ENCODE measurements around the gene PARVG. TPM values are rescaled to one million over a fixed set of nuclear protein-coding genes. Genes with fewer than 3 reads are reported as not detected.

Gene PARVG
- polyA plus RNA-seq, 4 donors = 1.1 to 7.0 (median 5.5) TPM

GRCh38 chr22:44185237-44186120 lies 4.8 kb downstream of the PARVG start:
- no peaks in the 10 kb centered on the region for H3K4me1 ChIP-seq (ENCODE audit: control insufficient read depth in 3 of 3, insufficient read depth in 2 of 3, low read depth in 1 of 3, low read length in 2 of 3)
- DNase-seq (no peak), FAIRE-seq (no peak)
- no peaks in the 10 kb centered on the region for H3K9me3 ChIP-seq (ENCODE audit: control insufficient read depth in 2 of 2, insufficient read depth in 1 of 2, low read depth in 1 of 2, low read length in 1 of 2)
- no peak overlapping the region for H3K4me3 ChIP-seq (ENCODE audit: low read depth in 1 of 3, low read length in 3 of 3)
- H3K36me3 ChIP-seq (ENCODE audit: control insufficient read depth in 3 of 3, insufficient read depth in 2 of 3, low read depth in 1 of 3, low read length in 3 of 3) = no peaks in the 10 kb centered on the region
- no peak overlapping the region for H3K27ac ChIP-seq (ENCODE audit: low read depth in 1 of 3, low read length in 2 of 3)
- WGBS, 3 donors = 85 to 92% (median 88%) methylated on average over 16 of the region's 16 CpGs
- H3K27me3 ChIP-seq (ENCODE audit: control insufficient read depth in 3 of 3, insufficient read depth in 3 of 3, low read length in 3 of 3) = no peaks in the 10 kb centered on the region

GRCh38 chr22:44186121-44186510 lies 5.4 kb downstream of the PARVG start:
- Histone ChIP-seq H3K27me3 (ENCODE audit: control insufficient read depth in 3 of 3, insufficient read depth in 3 of 3, low read length in 3 of 3) (no peaks in the 10 kb centered on the region), H3K9me3 (ENCODE audit: control insufficient read depth in 2 of 2, insufficient read depth in 1 of 2, low read depth in 1 of 2, low read length in 1 of 2) (no peaks in the 10 kb centered on the region), H3K4me3 (ENCODE audit: low read depth in 1 of 3, low read length in 3 of 3) (no peak overlapping the region), H3K27ac (ENCODE audit: low read depth in 1 of 3, low read length in 2 of 3) (no peak overlapping the region), H3K36me3 (ENCODE audit: control insufficient read depth in 3 of 3, insufficient read depth in 2 of 3, low read depth in 1 of 3, low read length in 3 of 3) (no peaks in the 10 kb centered on the region), H3K4me1 (ENCODE audit: control insufficient read depth in 3 of 3, insufficient read depth in 2 of 3, low read depth in 1 of 3, low read length in 2 of 3) (no peaks in the 10 kb centered on the region)
- FAIRE-seq (no peak), DNase-seq (no peak)
- 68 to 90% (median 81%) methylated on average over 8 of the region's 8 CpGs for WGBS, 3 donors

DNA sequence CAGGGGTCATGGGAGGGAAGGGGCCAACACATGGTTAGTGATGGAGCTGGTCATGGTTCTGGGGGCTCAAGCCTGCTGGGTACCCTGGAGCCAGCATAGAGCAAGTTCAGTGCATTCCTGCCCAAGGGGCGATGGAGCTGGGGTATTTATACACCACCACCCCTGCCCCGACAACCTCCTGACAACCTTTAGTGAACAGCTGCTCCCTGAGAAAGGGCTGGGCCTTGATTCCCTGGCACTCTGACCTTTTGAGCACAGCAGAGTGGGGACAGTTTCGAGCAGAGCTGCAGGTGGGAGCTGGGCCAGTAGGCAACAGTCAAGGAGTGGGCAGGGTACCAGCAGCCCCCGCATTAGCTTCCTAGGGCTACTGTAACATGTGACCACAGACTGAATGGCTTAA lies 6.0 kb downstream of the PARVG start:
- no peaks in the 10 kb centered on the region for H3K4me1 ChIP-seq (ENCODE audit: control insufficient read depth in 3 of 3, insufficient read depth in 2 of 3, low read depth in 1 of 3, low read length in 2 of 3)
- H3K4me3 ChIP-seq (ENCODE audit: low read depth in 1 of 3, low read length in 3 of 3) = no peak overlapping the region
- no peak for DNase-seq
- 70 to 88% (median 84%) methylated on average over 4 of the region's 4 CpGs for WGBS, 3 donors
- no peaks in the 10 kb centered on the region for H3K36me3 ChIP-seq (ENCODE audit: control insufficient read depth in 3 of 3, insufficient read depth in 2 of 3, low read depth in 1 of 3, low read length in 3 of 3)
- no peaks in the 10 kb centered on the region for H3K27me3 ChIP-seq (ENCODE audit: control insufficient read depth in 3 of 3, insufficient read depth in 3 of 3, low read length in 3 of 3)
- H3K27ac ChIP-seq (ENCODE audit: low read depth in 1 of 3, low read length in 2 of 3) = no peak overlapping the region
- no peak for FAIRE-seq
- H3K9me3 ChIP-seq (ENCODE audit: control insufficient read depth in 2 of 2, insufficient read depth in 1 of 2, low read depth in 1 of 2, low read length in 1 of 2) = no peaks in the 10 kb centered on the region

GRCh38 chr22:44187652-44188230 lies 7.0 kb downstream of the PARVG start:
- Histone ChIP-seq H3K27me3 (ENCODE audit: control insufficient read depth in 3 of 3, insufficient read depth in 3 of 3, low read length in 3 of 3) (no peaks in the 10 kb centered on the region), H3K4me3 (ENCODE audit: low read depth in 1 of 3, low read length in 3 of 3) (no peak overlapping the region), H3K4me1 (ENCODE audit: control insufficient read depth in 3 of 3, insufficient read depth in 2 of 3, low read depth in 1 of 3, low read length in 2 of 3) (no peaks in the 10 kb centered on the region), H3K27ac (ENCODE audit: low read depth in 1 of 3, low read length in 2 of 3) (no peak overlapping the region), H3K9me3 (ENCODE audit: control insufficient read depth in 2 of 2, insufficient read depth in 1 of 2, low read depth in 1 of 2, low read length in 1 of 2) (no peaks in the 10 kb centered on the region), H3K36me3 (ENCODE audit: control insufficient read depth in 3 of 3, insufficient read depth in 2 of 3, low read depth in 1 of 3, low read length in 3 of 3) (no peaks in the 10 kb centered on the region)
- WGBS, 3 donors = 80 to 93% (median 88%) methylated on average over 11 to 12 of the region's 12 CpGs
- FAIRE-seq = no peak
- DNase-seq = no peak

- FAIRE-seq (no peak), DNase-seq (no peak)
- H3K4me1 ChIP-seq (ENCODE audit: control insufficient read depth in 3 of 3, insufficient read depth in 2 of 3, low read depth in 1 of 3, low read length in 2 of 3) = no peaks in the 10 kb centered on the region
- H3K27me3 ChIP-seq (ENCODE audit: control insufficient read depth in 3 of 3, insufficient read depth in 3 of 3, low read length in 3 of 3) = no peaks in the 10 kb centered on the region
- H3K36me3 ChIP-seq (ENCODE audit: control insufficient read depth in 3 of 3, insufficient read depth in 2 of 3, low read depth in 1 of 3, low read length in 3 of 3) = no peaks in the 10 kb centered on the region
- no peak overlapping the region for H3K27ac ChIP-seq (ENCODE audit: low read depth in 1 of 3, low read length in 2 of 3)
- WGBS, 3 donors = 92 to 96% (median 96%) methylated on average over 8 of the region's 8 CpGs
- no peaks in the 10 kb centered on the region for H3K9me3 ChIP-seq (ENCODE audit: control insufficient read depth in 2 of 2, insufficient read depth in 1 of 2, low read depth in 1 of 2, low read length in 1 of 2)
- H3K4me3 ChIP-seq (ENCODE audit: low read depth in 1 of 3, low read length in 3 of 3) = no peak overlapping the region
Observed at GRCh38 chr22:44188316-44188715, 7.6 kb downstream of the PARVG start.

GRCh38 chr22:44188986-44189630 lies 8.4 kb downstream of the PARVG start:
- WGBS, 3 donors = 80 to 90% (median 85%) methylated on average over 12 of the region's 12 CpGs
- Histone ChIP-seq H3K9me3 (ENCODE audit: control insufficient read depth in 2 of 2, insufficient read depth in 1 of 2, low read depth in 1 of 2, low read length in 1 of 2) (no peaks in the 10 kb centered on the region), H3K4me3 (ENCODE audit: low read depth in 1 of 3, low read length in 3 of 3) (no peak overlapping the region), H3K27me3 (ENCODE audit: control insufficient read depth in 3 of 3, insufficient read depth in 3 of 3, low read length in 3 of 3) (no peaks in the 10 kb centered on the region), H3K27ac (ENCODE audit: low read depth in 1 of 3, low read length in 2 of 3) (no peak overlapping the region), H3K36me3 (ENCODE audit: control insufficient read depth in 3 of 3, insufficient read depth in 2 of 3, low read depth in 1 of 3, low read length in 3 of 3) (no peaks in the 10 kb centered on the region), H3K4me1 (ENCODE audit: control insufficient read depth in 3 of 3, insufficient read depth in 2 of 3, low read depth in 1 of 3, low read length in 2 of 3) (no peaks in the 10 kb centered on the region)
- FAIRE-seq = no peak
- DNase-seq = no peak

DNA sequence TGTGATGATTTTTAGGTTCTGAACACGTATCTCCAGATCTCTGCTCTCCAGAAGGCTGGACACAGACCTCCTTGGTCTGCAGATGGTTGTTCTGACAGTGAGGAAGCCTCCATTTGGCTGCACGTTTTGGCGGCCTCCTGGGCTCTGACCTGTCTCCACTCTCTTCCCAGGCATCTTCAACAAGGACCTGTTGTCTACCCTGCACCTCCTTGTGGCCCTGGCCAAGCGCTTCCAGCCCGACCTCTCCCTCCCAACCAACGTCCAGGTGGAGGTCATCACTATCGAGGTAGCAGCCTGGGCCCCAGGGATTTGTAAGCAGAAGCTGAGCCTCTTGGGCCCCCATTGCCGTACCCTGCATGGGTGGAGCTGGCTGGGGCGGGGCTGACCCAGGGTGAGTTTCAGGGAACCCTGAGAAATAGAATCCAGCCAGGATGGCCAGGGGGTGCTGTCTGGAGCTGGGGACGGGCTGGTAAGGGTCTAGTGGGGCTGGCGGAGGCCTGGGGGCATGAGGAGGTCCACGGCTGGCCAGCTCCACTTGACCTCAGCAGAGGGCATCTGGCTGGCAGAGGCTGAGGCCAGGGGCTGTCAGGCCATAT lies 9.8 kb downstream of the PARVG start:
- Histone ChIP-seq H3K27ac (ENCODE audit: low read depth in 1 of 3, low read length in 2 of 3) (no peak overlapping the region), H3K36me3 (ENCODE audit: control insufficient read depth in 3 of 3, insufficient read depth in 2 of 3, low read depth in 1 of 3, low read length in 3 of 3) (no peaks in the 10 kb centered on the region), H3K27me3 (ENCODE audit: control insufficient read depth in 3 of 3, insufficient read depth in 3 of 3, low read length in 3 of 3) (no peaks in the 10 kb centered on the region), H3K4me1 (ENCODE audit: control insufficient read depth in 3 of 3, insufficient read depth in 2 of 3, low read depth in 1 of 3, low read length in 2 of 3) (no peaks in the 10 kb centered on the region), H3K4me3 (ENCODE audit: low read depth in 1 of 3, low read length in 3 of 3) (no peak overlapping the region), H3K9me3 (ENCODE audit: control insufficient read depth in 2 of 2, insufficient read depth in 1 of 2, low read depth in 1 of 2, low read length in 1 of 2) (no peaks in the 10 kb centered on the region)
- WGBS, 3 donors = 60 to 75% (median 70%) methylated on average over 11 to 12 of the region's 12 CpGs
- DNase-seq = no peak
- no peak for FAIRE-seq

- Histone ChIP-seq H3K9me3 (ENCODE audit: control insufficient read depth in 2 of 2, insufficient read depth in 1 of 2, low read depth in 1 of 2, low read length in 1 of 2) (no peaks in the 10 kb centered on the region), H3K4me3 (ENCODE audit: low read depth in 1 of 3, low read length in 3 of 3) (no peak overlapping the region), H3K36me3 (ENCODE audit: control insufficient read depth in 3 of 3, insufficient read depth in 2 of 3, low read depth in 1 of 3, low read length in 3 of 3) (no peaks in the 10 kb centered on the region), H3K4me1 (ENCODE audit: control insufficient read depth in 3 of 3, insufficient read depth in 2 of 3, low read depth in 1 of 3, low read length in 2 of 3) (no peaks in the 10 kb centered on the region), H3K27me3 (ENCODE audit: control insufficient read depth in 3 of 3, insufficient read depth in 3 of 3, low read length in 3 of 3) (no peaks in the 10 kb centered on the region), H3K27ac (ENCODE audit: low read depth in 1 of 3, low read length in 2 of 3) (no peak overlapping the region)
- FAIRE-seq = no peak
- DNase-seq = no peak
- WGBS, 3 donors = 44 to 62% (median 60%) methylated on average over 9 of the region's 9 CpGs
Observed at GRCh38 chr22:44191036-44191454, 10.3 kb downstream of the PARVG start.
